ENCODE measurements around the gene POLE. TPM values are rescaled to one million over a fixed set of nuclear protein-coding genes. Genes with fewer than 3 reads are reported as not detected.
A peak's percentile ranks its signal among the peaks of the same experiment; 100 is the strongest.

POLE gene
- total RNA-seq, 1 experiment from 2014 or later: 96.1 TPM

- no peak for TF ChIP-seq EZH2phosphoT487 (IDR thresholded peaks at IDR 0.05; ENCODE audit: borderline replicate concordance, low read length)
- TF ChIP-seq, protein P1, sequence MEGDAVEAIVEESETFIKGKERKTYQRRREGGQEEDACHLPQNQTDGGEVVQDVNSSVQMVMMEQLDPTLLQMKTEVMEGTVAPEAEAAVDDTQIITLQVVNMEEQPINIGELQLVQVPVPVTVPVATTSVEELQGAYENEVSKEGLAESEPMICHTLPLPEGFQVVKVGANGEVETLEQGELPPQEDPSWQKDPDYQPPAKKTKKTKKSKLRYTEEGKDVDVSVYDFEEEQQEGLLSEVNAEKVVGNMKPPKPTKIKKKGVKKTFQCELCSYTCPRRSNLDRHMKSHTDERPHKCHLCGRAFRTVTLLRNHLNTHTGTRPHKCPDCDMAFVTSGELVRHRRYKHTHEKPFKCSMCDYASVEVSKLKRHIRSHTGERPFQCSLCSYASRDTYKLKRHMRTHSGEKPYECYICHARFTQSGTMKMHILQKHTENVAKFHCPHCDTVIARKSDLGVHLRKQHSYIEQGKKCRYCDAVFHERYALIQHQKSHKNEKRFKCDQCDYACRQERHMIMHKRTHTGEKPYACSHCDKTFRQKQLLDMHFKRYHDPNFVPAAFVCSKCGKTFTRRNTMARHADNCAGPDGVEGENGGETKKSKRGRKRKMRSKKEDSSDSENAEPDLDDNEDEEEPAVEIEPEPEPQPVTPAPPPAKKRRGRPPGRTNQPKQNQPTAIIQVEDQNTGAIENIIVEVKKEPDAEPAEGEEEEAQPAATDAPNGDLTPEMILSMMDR (conservative IDR thresholded peaks at IDR 0.05; ENCODE audit: low read depth, low read length): no peak
- TF ChIP-seq EZH2 (IDR thresholded peaks at IDR 0.05; ENCODE audit: low read length, unreplicated experiment): no peak
- no peaks in the 10 kb centered on the region for H3K9me2 ChIP-seq (replicated peaks; ENCODE audit: low read length)
- H4K20me1 ChIP-seq (ENCODE audit: low read length): no peaks in the 10 kb centered on the region
- H3K4me3 ChIP-seq (ENCODE audit: low read length): 0 out of 2 replicates have a peak within 1 kb of the TSS, but pooled peaks have one; percentile 7
- H3K36me3 ChIP-seq (ENCODE audit: low read depth, low read length): no peaks in the 10 kb centered on the region
- no peak within 1 kb of the TSS for H2AFZ ChIP-seq (ENCODE audit: low read length)
- ATAC-seq (no peak), DNase-seq (no peak)
- BruUV-seq (replicated peaks): no TSS peak
- POLR2A ChIA-PET (ENCODE audit: unreplicated experiment): no interaction called here
- H3K4me2 ChIP-seq (ENCODE audit: low read length): peak within 1 kb of the TSS; percentile 24; the same call in 1 of the 2 replicates
- H3K9ac ChIP-seq (ENCODE audit: low read length): no peak within 1 kb of the TSS
- 0 out of 2 replicates have a peak, but pooled peaks cover 3% of the 10 kb centered on the region for H3K9me3 ChIP-seq (ENCODE audit: low read length)
- no peaks in the 10 kb centered on the region for H3F3A ChIP-seq (ENCODE audit: low read length, unreplicated experiment)
- H3K79me2 ChIP-seq (ENCODE audit: low read length): no peaks in the 10 kb centered on the region
- intact Hi-C loops (cut with micrococcal nuclease): no loop called here
- no peak within 1 kb of the TSS for H3K27ac ChIP-seq (ENCODE audit: low read length)
- CTCF ChIA-PET: no interaction called here
- peaks cover 15% of the 10 kb centered on the region for H3K4me1 ChIP-seq (ENCODE audit: insufficient read depth, low read length)
- peaks cover 38% of the 10 kb centered on the region for H3K27me3 ChIP-seq (ENCODE audit: low read length)
These were observed 68.5 kb downstream of the POLE start, which contains the start of gene P2RX2 for GRCh38 chr12:132618683-132619043. Gene P2RX2 (plus strand): TSS chr12:132618776. CDS start chr12:132618817, 41 bp downstream.

GRCh38 chr12:132617822-132618682 is 69.1 kb downstream of the POLE start:
- H3K9me3 ChIP-seq (ENCODE audit: low read length): 0 out of 2 replicates have a peak, but pooled peaks cover 3% of the 10 kb centered on the region
- ChIA-PET CTCF (no interaction called here), POLR2A (ENCODE audit: unreplicated experiment) (no interaction called here)
- DNase-seq (no peak), ATAC-seq (no peak)
- H3F3A ChIP-seq (ENCODE audit: low read length, unreplicated experiment): no peaks in the 10 kb centered on the region
- no peak overlapping the region for H2AFZ ChIP-seq (ENCODE audit: low read length)
- no peak overlapping the region for H3K9ac ChIP-seq (ENCODE audit: low read length)
- no peaks in the 10 kb centered on the region for H3K36me3 ChIP-seq (ENCODE audit: low read depth, low read length)
- no peaks in the 10 kb centered on the region for H3K79me2 ChIP-seq (ENCODE audit: low read length)
- TF ChIP-seq EZH2 (IDR thresholded peaks at IDR 0.05; ENCODE audit: low read length, unreplicated experiment): peak; percentile 75
- no peak for TF ChIP-seq EZH2phosphoT487 (IDR thresholded peaks at IDR 0.05; ENCODE audit: borderline replicate concordance, low read length)
- TF ChIP-seq, protein P1 (conservative IDR thresholded peaks at IDR 0.05; ENCODE audit: low read depth, low read length): no peak
- no peaks in the 10 kb centered on the region for H4K20me1 ChIP-seq (ENCODE audit: low read length)
- H3K4me2 ChIP-seq (ENCODE audit: low read length): peak overlapping the region; percentile 24; the same call in 1 of the 2 replicates
- no TSS peak for BruUV-seq (replicated peaks)
- intact Hi-C loops (cut with micrococcal nuclease): no loop called here
- H3K27ac ChIP-seq (ENCODE audit: low read length): no peak overlapping the region
- H3K4me1 ChIP-seq (ENCODE audit: insufficient read depth, low read length): peaks cover 9% of the 10 kb centered on the region
- H3K9me2 ChIP-seq (replicated peaks; ENCODE audit: low read length): no peaks in the 10 kb centered on the region
- 0 out of 2 replicates have a peak overlapping the region, but pooled peaks have one; percentile 7 for H3K4me3 ChIP-seq (ENCODE audit: low read length)
- H3K27me3 ChIP-seq (ENCODE audit: low read length): peaks cover 38% of the 10 kb centered on the region
